OCI-M2 (cell line): ENCODE results near the gene CPNE6.
A peak's percentile ranks its signal among the peaks of the same experiment; 100 is the strongest.

ENCODE experiments used
- DNase-seq: peaks from one replicate; lab custom pipeline; 2025; ENCODE audit not compliant: unreplicated experiment; lab: John Stamatoyannopoulos, UW

The CPNE6 gene

GRCh38 chr14:24084440-24084839 is 13.1 kb downstream of the CPNE6 start:
- no peak for DNase-seq

- no peak for DNase-seq
These were observed 13.9 kb downstream of the CPNE6 start for GRCh38 chr14:24085215-24085614.

- DNase-seq, result no peak
These were observed 15.0 kb downstream of the CPNE6 start for GRCh38 chr14:24086193-24086955.

- DNase-seq, result no peak
These were observed 15.6 kb downstream of the CPNE6 start for GRCh38 chr14:24087004-24087403.

- no peak for DNase-seq
These were observed 16.7 kb downstream of the CPNE6 start for GRCh38 chr14:24088095-24088494.

GRCh38 chr14:24089890-24090289 is 18.5 kb downstream of the CPNE6 start:
- no peak for DNase-seq

- no peak for DNase-seq
These were observed 20.7 kb downstream of the CPNE6 start for GRCh38 chr14:24092110-24092504.

GRCh38 chr14:24092505-24093206 is 21.3 kb downstream of the CPNE6 start:
- DNase-seq, result no peak

- DNase-seq, result no peak
These were observed 22.0 kb downstream of the CPNE6 start for GRCh38 chr14:24093207-24093900.

GRCh38 chr14:24093901-24094840 is 22.8 kb downstream of the CPNE6 start, which contains the start of gene PCK2:
Gene PCK2 (plus strand): TSS chr14:24094311. CDS start chr14:24094406, 95 bp downstream.
- peak; percentile 60 for DNase-seq

- DNase-seq, result peak; percentile 51
These were observed 23.5 kb downstream of the CPNE6 start for GRCh38 chr14:24094841-24095270.

GRCh38 chr14:24095271-24096068 is 24.1 kb downstream of the CPNE6 start:
- peak; percentile 64 for DNase-seq

GRCh38 chr14:24096545-24097181 is 25.3 kb downstream of the CPNE6 start:
- DNase-seq, result no peak

- DNase-seq, result no peak
These were observed 27.0 kb downstream of the CPNE6 start for GRCh38 chr14:24098229-24098926.

GRCh38 chr14:24098927-24099813 is 27.8 kb downstream of the CPNE6 start:
- DNase-seq, result no peak

- DNase-seq, result no peak
These were observed 29.0 kb downstream of the CPNE6 start for GRCh38 chr14:24100197-24100981.

- DNase-seq, result no peak
These were observed 29.7 kb downstream of the CPNE6 start for GRCh38 chr14:24100982-24101494.
